Epithelial cell of prostate (primary cell): ENCODE data around the gene CSH2.
"Not testable (repeated sequence)": the region's sequence is repeated elsewhere in the genome, so short reads cannot be mapped to it uniquely, and the experiment has no call there.

Experiments
- DNase-seq: peaks from one replicate; pipeline ENCODE4 v3.0.0-alpha.2; 2011; ENCODE audit warnings: low read depth, low spot score
- H3K27ac ChIP-seq: fragments of 450-650 bp; 2 replicates; pipeline ENCODE4 v1.5.1; 2017; ENCODE audit warnings: mild to moderate bottlenecking

CSH2 gene

DNA sequence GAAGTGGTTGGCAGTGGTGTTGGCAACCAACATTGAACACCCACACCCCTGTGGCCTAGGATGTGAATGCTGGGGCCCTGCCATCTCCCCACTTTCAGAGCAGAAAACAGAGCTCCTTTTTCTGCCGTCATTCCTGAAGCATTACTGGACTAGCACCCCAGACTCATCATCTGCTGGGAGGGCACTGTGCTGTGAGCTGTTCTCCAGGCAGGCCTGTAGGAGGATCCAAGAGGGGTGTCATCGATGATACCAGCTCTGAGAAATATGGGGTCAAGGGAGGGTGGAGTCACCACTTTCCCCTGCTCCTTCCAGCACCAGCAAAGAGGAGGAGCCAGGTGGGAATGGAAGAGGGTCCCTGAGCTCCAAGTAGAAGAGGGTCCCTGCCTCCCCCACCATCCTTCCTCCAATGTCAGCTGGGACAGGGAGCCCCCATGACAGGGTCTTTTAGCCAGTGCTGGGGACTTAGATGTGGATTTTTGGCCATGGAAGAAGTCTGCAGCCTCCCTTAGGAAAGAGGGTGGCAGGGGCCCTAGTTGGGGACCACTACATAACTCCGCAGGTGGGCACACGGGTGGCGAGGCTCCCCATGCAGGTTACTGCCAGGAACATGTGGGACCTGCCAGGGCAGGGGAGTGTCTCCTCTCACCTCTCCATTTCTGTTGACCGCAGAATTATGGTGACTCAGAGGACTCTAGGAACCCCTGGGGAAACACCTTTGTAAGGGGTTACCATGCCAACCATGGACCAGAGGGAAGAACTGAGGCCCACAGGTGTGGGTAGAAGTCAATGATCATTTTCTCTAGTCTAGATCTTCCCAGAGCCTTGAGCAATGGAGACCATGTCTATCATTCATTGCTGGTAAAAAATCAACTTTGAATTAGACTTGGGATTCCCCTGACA lies 25.7 kb upstream of the CSH2 start:
- not testable (repeated sequence) for DNase-seq, H3K27ac ChIP-seq

DNA sequence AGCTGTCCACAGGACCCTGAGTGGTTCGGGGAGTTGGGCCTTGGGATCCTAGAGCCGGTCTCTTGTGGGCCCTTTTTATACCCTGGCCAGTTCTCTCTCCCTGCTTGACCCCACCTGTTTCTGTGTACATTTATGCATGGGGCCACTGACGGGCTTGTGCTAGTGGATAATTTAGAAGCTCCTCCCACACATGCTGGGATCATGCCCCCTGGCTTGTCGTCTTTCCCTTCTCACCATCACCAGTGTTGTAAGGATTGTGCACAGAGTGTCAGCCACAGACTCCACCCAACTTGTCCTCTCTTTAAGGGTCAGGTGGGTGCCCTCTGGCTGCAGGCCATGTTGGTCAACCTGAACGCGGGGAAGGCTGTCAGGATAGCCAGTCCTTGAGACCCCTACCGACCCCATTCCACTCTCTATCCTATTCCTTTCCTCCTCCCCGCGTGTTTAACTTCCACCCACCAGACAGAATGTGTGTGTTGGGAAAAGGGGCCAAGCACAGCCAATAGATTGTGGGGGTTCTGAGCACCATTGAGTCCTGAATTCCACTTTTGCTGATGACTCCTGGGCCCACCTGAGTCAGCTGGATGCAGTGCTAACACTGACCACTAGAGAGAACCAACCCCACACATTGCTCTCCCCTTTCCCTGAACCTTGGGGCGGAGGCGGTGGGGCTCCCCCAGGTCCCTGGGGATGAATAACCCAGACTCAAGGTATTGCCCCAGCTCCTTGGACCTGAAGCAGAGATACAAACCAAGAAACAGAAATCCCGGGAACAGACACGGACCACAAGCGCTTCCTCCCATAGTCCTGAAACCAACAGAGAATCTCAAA lies 23.3 kb upstream of the CSH2 start, which contains the start of gene CSH1:
TSS of gene CSH1 (minus strand) at position 51 of the 831 bp plus-strand sequence. CDS start 63 bp downstream, outside the sequence.
- not testable (repeated sequence) for H3K27ac ChIP-seq, DNase-seq

DNA sequence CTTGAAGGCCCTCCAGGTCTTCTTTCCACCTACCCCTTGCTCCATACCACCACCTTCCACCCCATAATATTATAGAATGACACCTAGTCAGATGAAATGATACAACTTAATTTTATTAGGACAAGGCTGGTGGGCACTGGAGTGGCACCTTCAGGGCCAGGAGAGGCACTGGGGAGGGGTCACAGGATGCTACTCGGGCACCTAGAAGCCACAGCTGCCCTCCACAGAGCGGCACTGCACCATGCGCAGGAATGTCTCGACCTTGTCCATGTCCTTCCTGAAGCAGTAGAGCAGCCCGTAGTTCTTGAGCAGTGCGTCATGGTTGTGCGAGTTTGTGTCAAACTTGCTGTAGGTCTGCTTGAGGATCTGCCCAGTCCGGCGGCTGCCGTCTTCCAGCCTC lies 21.3 kb upstream of the CSH2 start:
- H3K27ac ChIP-seq, DNase-seq: not testable (repeated sequence)

DNA sequence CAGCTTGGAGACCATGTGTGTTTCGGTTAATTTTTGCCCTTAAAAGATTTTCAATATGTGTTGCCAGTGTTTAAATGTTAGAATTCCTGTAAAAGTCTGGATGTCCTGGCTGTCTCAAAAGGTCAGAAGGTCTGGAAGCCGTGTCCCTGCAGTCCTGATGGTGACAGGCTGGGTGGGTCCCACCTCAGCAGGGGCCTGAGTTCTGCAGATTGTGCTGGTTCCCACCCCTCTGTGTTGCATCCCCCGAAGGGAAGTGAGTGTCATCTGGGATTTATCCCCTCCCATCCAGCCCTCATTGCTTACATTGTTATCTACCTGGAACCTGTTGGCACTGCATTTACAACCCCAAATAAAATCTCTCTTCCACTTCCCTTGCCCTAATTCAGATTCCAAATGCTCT lies 20.5 kb upstream of the CSH2 start:
- not testable (repeated sequence) for DNase-seq, H3K27ac ChIP-seq

DNA sequence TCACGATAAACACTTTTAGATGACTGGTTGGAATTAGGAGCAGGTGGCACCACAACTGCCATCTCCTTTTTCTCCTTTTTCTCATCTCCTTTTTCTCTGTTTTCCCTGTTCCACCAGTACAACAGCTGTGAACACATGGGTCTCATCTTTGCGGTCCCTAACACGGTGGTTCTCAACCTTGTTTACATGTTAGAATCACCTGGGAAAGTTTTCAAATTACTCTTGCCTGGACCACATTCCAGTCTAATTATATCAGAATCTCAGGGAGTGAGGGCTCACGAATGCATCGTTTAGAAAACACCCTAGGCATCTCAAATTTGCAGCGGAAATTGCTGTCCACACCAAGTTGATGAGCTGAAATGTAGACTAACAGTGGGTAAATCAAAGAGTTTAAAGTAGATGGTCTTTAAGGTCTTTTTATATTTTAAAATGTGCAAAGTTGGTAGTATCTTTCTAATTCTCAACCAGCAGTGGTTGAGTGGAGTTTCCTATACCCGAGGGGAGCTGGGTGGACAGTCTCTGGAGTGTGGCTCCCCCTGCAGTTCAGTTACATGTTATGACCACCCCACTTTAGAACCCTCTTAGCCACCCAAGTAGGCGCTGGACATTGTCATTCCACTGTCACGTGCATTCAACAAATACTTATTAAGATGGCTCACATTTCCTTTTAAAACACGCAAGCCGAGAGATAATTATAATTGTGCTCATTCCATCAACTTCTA lies 19.0 kb upstream of the CSH2 start:
- not testable (repeated sequence) for DNase-seq, H3K27ac ChIP-seq

DNA sequence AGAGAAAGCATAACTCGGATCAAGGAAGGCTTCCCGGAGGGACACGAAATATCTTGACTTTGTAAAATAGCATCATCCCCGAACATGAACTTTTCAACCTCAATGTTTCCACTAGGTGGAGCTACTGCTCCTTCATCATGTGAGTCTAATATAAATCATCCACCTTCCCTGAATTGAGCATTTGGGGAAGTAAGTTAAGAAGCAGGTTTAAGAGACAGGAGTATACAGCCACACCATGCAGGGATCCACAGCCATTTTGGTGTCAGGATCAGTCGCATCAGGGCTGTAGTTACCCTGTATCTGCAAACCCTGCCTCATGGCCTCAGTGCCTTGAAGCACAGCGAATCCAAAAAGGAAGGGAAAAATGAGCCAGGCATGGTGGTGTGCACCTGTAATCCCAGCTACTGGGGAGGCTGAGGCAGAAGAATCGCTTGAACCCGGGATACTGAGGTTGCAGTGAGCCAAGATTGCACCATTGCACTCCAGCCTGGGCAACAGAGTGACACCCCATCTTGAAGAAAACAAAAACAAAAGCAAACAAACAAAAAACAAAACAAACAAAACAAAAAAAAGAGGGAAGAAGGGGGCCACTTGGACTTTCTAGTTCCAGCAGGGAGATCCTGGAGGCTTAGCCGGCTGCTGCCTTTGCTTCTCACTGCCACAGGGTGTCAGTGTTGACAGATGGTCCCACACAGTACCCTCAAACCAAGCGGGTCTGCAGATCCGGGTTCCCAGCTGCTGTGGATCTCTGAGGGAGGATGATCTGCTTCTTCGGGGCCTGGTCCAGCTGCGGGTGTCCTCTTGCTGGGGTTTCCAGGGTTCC lies 15.8 kb upstream of the CSH2 start:
- DNase-seq, H3K27ac ChIP-seq: not testable (repeated sequence)

DNA sequence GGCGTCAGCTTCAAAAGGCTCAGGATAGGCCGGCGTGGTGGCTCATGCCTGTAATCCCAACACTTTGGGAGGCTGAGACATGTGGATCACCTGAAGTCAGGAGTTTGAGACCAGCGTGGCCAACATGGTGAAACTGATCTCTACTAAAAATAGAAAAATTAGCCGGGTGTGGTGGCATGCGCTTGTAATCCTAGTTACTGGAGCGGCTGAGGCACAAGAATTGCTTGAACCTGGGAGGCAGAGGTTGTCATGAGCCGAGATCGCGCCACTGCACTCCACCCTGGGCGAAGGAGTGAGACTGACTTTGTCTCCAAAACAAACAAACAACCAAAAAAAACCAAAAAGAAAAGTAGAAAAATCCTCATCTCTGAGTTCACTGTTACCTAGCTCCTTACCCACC lies 11.6 kb upstream of the CSH2 start:
- not testable (repeated sequence) for DNase-seq, H3K27ac ChIP-seq

DNA sequence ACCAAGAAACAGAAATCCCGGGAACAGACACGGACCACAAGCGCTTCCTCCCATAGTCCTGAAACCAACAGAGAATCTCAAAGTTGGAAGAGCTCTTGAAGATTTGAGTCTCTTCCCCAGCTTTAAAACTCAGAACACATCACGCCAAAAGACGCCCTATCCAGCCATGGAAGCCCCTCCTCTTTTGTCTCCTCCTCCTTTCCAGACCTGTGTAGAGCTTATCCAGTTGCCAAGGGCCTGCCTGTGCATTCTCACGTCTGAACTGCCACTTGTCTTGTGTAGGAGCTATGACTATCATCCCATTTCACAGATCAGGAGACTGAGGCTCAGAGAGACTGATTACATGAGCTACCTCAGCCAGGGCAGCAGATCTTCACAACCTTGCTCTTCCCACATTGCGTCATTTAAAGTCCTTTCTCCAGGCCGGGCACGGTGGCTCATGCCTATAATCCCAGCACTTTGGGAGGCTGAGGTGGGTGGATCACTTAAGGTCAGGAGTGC lies 9.2 kb upstream of the CSH2 start:
- not testable (repeated sequence) for H3K27ac ChIP-seq, DNase-seq

DNA sequence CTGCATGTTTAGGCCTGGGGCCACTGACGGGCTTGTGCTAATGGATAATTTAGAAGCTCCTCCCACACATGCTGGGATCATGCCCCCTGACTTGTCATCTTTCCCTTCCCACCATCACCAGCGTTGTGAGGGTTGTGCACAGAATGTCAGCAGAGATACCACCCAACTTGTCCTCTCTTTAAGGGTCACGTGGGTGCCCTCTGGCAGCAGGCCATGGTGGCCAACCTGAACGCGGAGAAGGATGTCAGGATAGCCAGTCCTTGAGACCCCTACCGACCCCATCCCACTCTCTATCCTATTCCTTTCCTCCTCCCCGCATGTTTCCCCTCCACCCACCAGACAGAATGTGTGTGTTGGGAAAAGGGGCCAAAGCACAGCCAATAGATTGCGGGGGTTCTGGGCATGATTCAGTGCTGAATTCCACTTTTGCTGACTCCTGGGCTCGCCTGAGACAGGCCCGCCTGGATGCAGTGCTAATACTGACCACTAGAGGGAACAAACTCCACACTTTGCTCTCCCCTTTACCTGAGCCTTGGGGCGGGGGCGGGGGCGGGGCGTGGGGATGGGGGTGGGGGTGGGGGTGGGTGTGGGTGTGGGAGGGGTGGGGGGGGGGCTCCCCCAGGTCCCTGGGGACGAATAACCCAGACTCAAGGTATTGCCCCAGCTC lies 8.6 kb upstream of the CSH2 start, which contains the start of gene GH2:
TSS of gene GH2 (minus strand) at position 10 of the 667 bp plus-strand sequence. CDS start 143 bp downstream, outside the sequence.
- H3K27ac ChIP-seq = no peak within 1 kb of the TSS
- no peak for DNase-seq

DNA sequence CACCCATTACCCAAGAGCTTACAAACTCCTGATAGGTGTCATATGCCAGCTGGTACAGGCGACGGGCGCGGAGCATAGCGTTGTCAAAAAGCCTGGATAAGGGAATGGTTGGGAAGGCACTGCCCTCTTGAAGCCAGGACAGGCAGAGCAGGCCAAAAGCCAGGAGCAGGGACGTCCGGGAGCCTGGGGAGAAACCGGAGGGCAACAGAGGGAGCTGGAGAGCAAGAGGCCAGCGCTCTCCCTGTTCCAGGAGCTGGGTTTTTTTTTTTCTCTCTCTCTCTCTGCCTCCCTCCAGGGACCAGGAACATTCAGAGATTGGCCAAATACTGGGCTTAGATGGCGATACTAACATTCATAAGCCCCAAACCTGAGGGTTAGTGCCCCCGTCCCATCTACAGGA lies 7.9 kb upstream of the CSH2 start:
- not testable (repeated sequence) for DNase-seq, H3K27ac ChIP-seq

DNA sequence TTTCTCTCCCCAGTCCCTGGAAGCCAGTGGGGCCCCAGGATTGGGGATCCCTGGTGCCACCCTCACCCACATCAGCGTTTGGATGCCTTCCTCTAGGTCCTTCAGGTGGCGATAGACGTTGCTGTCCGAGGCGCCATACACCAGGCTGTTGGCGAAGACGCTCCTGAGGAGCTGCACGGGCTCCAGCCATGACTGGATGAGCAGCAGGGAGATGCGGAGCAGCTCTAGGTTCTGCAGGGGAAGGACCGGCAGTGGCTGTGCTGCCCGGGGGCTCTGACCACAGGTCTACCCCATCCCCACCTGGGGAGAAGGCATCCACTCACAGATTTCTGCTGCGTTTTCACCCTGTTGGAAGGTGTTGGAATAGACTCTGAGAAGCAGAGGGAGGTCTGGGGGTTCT lies 7.2 kb upstream of the CSH2 start:
- no peak overlapping the region for H3K27ac ChIP-seq
- DNase-seq = no peak

DNA sequence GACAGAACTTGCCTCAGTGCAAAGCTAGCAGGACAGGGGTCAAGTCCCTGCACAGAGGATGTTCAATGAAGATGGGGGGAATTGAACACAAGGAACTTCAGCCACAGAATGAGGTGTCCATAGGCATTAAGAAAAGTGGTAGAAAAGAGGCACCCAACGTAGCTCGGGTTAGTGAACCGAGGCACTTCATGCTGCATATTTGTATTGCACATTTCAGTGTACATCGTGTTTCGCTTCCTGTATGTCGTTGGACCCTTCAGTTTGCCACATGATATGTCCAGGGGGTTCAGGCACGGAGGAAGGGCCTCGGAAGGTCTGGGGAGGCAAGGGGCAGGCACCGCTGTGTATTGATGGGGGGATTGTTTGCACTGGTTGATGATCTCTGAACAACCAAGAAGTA lies 4.9 kb upstream of the CSH2 start:
- not testable (repeated sequence) for DNase-seq, H3K27ac ChIP-seq

DNA sequence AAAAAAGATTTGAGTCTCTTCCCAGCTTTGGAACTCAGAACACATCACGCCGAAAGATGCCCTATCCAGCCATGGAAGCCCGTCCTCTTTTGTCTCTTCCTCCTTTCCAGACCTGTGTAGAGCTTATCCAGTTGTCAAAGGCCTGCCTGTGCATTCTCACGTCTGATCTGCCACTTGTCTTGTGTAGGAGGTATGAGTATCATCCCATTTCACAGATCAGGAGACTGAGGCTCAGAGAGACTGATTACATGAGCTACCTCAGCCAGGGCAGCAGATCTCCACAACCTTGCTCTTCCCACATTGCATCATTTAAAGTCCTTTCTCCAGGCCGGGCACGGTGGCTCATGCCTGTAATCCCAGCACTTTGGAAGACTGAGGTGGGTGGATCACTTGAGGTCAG lies 1.2 kb upstream of the CSH2 start:
- H3K27ac ChIP-seq, DNase-seq: not testable (repeated sequence)

DNA sequence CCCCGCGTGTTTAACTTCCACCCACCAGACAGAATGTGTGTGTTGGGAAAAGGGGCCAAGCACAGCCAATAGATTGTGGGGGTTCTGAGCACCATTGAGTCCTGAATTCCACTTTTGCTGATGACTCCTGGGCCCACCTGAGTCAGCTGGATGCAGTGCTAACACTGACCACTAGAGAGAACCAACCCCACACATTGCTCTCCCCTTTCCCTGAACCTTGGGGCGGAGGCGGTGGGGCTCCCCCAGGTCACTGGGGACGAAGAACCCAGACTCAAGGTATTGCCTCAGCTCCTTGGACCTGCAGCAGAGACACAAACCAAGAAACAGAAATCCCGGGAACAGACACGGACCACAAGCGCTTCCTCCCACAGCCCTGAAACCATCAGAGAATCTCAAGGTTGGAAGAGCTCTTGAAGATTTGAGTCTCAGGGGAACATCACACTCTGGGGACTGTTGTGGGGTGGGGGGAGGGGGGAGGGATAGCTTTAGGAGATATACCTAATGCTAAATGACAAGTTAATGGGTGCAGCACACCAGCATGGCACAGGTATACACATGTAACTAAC lies 667 bp upstream of the CSH2 start:
- DNase-seq = not testable (repeated sequence)

DNA sequence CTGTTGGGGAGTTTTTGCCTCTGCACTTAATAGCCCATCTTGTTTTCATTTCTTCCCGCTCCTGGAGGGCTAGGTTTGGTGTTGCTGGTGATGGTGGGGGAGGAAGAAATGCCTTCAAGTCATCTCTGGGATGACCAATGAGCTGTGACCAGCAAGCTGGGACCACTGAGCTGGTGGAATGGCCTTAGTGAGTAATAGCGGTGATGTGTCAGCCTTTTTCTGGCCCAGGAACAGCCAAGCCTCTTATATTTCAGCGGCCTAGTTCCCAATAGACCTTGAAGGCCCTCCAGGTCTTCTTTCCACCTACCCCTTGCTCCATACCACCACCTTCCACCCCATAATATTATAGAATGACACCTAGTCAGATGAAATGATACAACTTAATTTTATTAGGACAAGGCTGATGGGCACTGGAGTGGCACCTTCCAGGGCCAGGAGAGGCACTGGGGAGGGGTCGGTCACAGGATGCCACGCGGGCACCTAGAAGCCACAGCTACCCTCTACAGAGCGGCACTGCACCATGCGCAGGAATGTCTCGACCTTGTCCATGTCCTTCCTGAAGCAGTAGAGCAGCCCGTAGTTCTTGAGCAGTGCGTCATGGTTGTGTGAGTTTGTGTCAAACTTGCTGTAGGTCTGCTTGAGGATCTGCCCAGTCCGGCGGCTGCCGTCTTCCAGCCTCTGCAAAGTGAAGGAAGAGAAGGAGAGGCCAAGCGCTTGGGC lies 1.7 kb downstream of the CSH2 start:
- not testable (repeated sequence) for H3K27ac ChIP-seq, DNase-seq

More for the DNA sequence above, 667 bp upstream of the CSH2 start:
- H3K27ac ChIP-seq = not testable (repeated sequence)

DNA sequence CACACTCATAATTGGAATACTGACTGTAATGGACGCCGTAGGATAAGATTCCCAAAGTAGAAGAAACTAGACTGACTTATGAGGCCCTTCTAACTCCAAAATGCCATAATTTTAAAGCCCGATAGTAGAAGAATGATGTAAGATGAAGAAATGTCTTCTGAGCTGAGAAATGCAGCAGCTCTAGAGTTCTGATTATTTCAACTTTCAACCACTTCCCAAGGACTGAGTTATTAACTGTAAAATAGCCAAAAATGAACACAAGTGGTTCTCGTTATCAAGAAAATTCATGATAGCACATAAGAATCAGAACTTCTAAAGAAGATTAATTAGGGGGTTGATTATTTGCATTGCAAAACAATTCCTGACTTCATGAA lies 3.2 kb downstream of the CSH2 start:
- DNase-seq, H3K27ac ChIP-seq: not testable (repeated sequence)

DNA sequence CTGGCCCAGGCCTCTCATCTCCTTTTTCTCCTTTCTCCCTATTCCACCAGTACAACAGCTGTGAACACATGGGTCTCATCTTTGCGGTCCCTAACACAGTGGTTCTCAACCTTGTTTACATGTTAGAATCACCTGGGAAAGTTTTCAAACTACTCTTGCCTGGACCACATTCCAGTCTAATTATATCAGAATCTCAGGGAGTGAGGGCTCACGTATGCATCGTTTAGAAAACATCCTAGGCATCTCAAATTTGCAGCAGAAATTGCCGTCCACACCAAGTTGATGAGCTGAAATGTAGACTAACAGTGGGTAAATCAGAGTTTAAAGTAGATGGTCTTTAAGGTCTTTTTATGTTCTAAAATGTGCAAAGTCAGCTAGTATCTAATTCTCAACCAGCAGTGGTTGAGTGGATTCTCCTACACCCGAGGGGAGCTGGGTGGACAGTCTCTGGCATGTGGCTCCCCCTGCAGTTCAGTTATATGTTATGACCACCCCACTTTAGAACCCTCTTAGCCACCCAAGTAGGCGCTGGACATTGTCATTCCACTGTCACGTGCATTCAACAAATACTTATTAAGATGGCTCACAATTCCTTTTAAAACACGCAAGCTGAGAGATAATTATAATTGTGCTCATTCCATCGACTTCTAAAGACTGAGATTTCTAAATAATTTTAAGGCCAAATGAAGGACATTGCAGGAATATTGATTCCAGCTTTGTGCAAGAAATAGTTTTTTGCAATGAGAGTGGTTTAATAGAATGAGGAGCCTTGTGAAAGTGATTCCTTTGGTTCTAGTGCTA lies 3.8 kb downstream of the CSH2 start:
- DNase-seq, H3K27ac ChIP-seq: not testable (repeated sequence)
